ENCODE results near the gene RBM10. TPM values are rescaled to one million over a fixed set of nuclear protein-coding genes. Genes with fewer than 3 reads are reported as not detected.

The RBM10 gene
- total RNA-seq, 1 donor from 2014 or later = 34.5 TPM

GRCh38 chrX:47206316-47206715 is 61.3 kb downstream of the RBM10 start:
- no peak for DNase-seq (ENCODE audit: low read depth)
- Histone ChIP-seq H3K4me3 (ENCODE audit: low read depth, low read length) (no peak overlapping the region), H3K27me3 (ENCODE audit: control insufficient read depth, insufficient read depth, low read length) (no peaks in the 10 kb centered on the region), H3K36me3 (ENCODE audit: control insufficient read depth, insufficient read depth, low read length) (peaks cover 15% of the 10 kb centered on the region)
- TF ChIP-seq, protein P1, sequence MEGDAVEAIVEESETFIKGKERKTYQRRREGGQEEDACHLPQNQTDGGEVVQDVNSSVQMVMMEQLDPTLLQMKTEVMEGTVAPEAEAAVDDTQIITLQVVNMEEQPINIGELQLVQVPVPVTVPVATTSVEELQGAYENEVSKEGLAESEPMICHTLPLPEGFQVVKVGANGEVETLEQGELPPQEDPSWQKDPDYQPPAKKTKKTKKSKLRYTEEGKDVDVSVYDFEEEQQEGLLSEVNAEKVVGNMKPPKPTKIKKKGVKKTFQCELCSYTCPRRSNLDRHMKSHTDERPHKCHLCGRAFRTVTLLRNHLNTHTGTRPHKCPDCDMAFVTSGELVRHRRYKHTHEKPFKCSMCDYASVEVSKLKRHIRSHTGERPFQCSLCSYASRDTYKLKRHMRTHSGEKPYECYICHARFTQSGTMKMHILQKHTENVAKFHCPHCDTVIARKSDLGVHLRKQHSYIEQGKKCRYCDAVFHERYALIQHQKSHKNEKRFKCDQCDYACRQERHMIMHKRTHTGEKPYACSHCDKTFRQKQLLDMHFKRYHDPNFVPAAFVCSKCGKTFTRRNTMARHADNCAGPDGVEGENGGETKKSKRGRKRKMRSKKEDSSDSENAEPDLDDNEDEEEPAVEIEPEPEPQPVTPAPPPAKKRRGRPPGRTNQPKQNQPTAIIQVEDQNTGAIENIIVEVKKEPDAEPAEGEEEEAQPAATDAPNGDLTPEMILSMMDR (IDR thresholded peaks at IDR 0.05; ENCODE audit: insufficient read depth, low read length, poor library complexity, severe bottlenecking) = no peak

DNA sequence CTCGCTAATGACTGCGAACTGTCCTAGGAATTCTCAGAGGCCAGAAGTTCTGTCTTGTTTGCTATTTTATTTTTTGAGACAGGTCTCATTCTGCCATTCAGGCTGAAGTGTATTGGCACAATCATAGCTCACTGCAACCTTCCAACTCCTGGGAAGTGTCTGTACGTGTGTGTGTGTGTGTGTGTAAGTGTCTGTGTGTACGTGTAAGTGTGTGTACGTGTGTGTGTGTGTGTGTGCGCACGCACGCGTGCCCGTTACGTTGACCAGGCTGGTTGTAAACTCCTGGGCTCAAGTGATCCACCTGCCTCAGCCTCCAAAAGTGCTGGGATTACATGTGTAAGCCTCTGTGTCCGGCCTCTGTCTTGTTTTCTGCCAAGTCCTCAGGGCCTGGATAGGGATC is 63.1 kb downstream of the RBM10 start:
- peaks cover 17% of the 10 kb centered on the region for H3K36me3 ChIP-seq (ENCODE audit: control insufficient read depth, insufficient read depth, low read length)
- H3K4me3 ChIP-seq (ENCODE audit: low read depth, low read length) = no peak overlapping the region
- DNase-seq (ENCODE audit: low read depth) = no peak
- TF ChIP-seq, protein P1 (IDR thresholded peaks at IDR 0.05; ENCODE audit: insufficient read depth, low read length, poor library complexity, severe bottlenecking) = no peak
- no peaks in the 10 kb centered on the region for H3K27me3 ChIP-seq (ENCODE audit: control insufficient read depth, insufficient read depth, low read length)

DNA sequence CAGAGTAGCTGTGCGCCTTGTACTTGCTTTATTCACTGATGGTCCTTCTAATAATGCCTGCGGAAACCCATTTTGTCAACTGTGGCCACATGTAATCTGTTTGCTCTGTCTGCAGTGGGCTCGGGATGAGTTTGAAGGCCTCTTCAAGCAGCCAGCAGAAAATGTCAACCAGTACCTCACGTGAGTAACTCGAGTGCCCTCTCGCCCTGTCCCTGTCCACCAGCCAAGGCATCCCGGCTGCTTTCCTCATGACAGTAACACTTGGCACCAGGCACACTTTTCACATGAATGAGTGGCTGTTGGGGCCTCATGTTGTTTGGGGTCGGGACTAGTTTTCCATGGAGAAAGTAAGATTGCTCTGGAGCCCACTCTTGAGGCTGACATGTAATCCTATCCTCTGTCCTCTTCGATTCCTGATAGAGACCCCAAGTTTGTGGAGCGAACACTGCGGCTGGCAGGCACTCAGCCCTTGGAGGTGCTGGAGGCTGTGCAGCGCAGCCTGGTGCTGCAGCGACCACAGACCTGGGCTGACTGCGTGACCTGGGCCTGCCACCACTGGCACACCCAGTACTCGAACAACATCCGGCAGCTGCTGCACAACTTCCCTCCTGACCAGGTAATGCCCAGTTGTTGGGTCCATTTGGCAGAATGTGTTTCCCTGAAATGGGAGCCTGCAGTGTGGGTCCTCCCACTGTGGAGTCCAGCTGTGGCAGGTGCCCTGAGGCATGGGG is 64.7 kb downstream of the RBM10 start:
- no peak overlapping the region for H3K4me3 ChIP-seq (ENCODE audit: low read depth, low read length)
- H3K36me3 ChIP-seq (ENCODE audit: control insufficient read depth, insufficient read depth, low read length) = peaks cover 22% of the 10 kb centered on the region
- no peaks in the 10 kb centered on the region for H3K27me3 ChIP-seq (ENCODE audit: control insufficient read depth, insufficient read depth, low read length)
- TF ChIP-seq, protein P1 (IDR thresholded peaks at IDR 0.05; ENCODE audit: insufficient read depth, low read length, poor library complexity, severe bottlenecking) = no peak
- no peak for DNase-seq (ENCODE audit: low read depth)

DNA sequence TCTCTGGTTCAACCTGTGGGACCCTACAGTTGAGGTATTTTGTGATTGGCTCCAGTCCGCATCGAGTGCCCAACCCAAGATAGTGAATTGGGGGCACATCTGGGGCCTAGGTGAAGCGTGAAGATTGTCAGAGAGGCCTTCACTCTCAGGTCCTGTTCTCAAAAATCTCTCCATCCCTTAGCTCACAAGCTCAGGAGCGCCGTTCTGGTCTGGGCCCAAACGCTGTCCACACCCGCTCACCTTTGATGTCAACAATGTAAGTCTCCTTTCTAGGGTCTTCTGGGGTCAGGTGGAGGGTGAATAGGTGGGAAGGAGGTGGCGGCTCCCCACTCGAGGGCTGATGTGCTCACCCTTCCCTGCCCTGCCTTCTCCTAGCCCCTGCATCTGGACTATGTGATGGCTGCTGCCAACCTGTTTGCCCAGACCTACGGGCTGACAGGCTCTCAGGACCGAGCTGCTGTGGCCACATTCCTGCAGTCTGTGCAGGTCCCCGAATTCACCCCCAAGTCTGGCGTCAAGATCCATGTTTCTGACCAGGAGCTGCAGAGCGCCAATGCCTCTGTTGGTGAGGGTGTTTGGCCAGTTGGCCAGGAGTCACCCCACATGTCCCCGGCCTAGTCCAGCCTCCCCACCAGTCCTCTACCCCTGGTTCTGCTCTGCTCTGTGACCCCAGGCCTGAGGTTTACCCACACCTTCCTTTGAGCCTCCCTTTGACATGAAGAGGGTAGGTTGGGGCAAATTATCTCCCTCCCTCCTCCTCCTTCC is 65.8 kb downstream of the RBM10 start:
- Histone ChIP-seq H3K27me3 (ENCODE audit: control insufficient read depth, insufficient read depth, low read length) (no peaks in the 10 kb centered on the region), H3K36me3 (ENCODE audit: control insufficient read depth, insufficient read depth, low read length) (peaks cover 20% of the 10 kb centered on the region), H3K4me3 (ENCODE audit: low read depth, low read length) (no peak overlapping the region)
- TF ChIP-seq, protein P1 (IDR thresholded peaks at IDR 0.05; ENCODE audit: insufficient read depth, low read length, poor library complexity, severe bottlenecking) = no peak
- DNase-seq (ENCODE audit: low read depth) = no peak

GRCh38 chrX:47212381-47213293 is 67.6 kb downstream of the RBM10 start:
- DNase-seq (ENCODE audit: low read depth) = no peak
- Histone ChIP-seq H3K27me3 (ENCODE audit: control insufficient read depth, insufficient read depth, low read length) (no peaks in the 10 kb centered on the region), H3K4me3 (ENCODE audit: low read depth, low read length) (no peak overlapping the region), H3K36me3 (ENCODE audit: control insufficient read depth, insufficient read depth, low read length) (peaks cover 20% of the 10 kb centered on the region)
- TF ChIP-seq, protein P1 (IDR thresholded peaks at IDR 0.05; ENCODE audit: insufficient read depth, low read length, poor library complexity, severe bottlenecking) = no peak
